ENCODE results near the gene ASXL1.

The ASXL1 gene

GRCh38 chr20:32468313-32468640 lies 110.1 kb downstream of the ASXL1 start:
- H3K4me3 ChIP-seq (ENCODE audit: low read depth, low read length), result no peak overlapping the region
- no peak for TF ChIP-seq CTCF (IDR thresholded peaks at IDR 0.05; ENCODE audit: low read depth, low read length, missing control alignments)
- no peak for DNase-seq (ENCODE audit: low read depth)

GRCh38 chr20:32468860-32469259 lies 110.7 kb downstream of the ASXL1 start:
- TF ChIP-seq CTCF (IDR thresholded peaks at IDR 0.05; ENCODE audit: low read depth, low read length, missing control alignments), result no peak
- no peak for DNase-seq (ENCODE audit: low read depth)
- no peak overlapping the region for H3K4me3 ChIP-seq (ENCODE audit: low read depth, low read length)

GRCh38 chr20:32470025-32470861 lies 112.1 kb downstream of the ASXL1 start:
- TF ChIP-seq CTCF (IDR thresholded peaks at IDR 0.05; ENCODE audit: low read depth, low read length, missing control alignments), result peak; percentile 57
- H3K4me3 ChIP-seq (ENCODE audit: low read depth, low read length), result no peak overlapping the region
- no peak for DNase-seq (ENCODE audit: low read depth)

- DNase-seq (ENCODE audit: low read depth), result no peak
- no peak for TF ChIP-seq CTCF (IDR thresholded peaks at IDR 0.05; ENCODE audit: low read depth, low read length, missing control alignments)
- H3K4me3 ChIP-seq (ENCODE audit: low read depth, low read length), result no peak overlapping the region
These were observed 112.8 kb downstream of the ASXL1 start for GRCh38 chr20:32470940-32471339.

- no peak overlapping the region for H3K4me3 ChIP-seq (ENCODE audit: low read depth, low read length)
- TF ChIP-seq CTCF (IDR thresholded peaks at IDR 0.05; ENCODE audit: low read depth, low read length, missing control alignments), result no peak
- no peak for DNase-seq (ENCODE audit: low read depth)
These were observed 114.6 kb downstream of the ASXL1 start for GRCh38 chr20:32472581-32473207.

GRCh38 chr20:32473231-32474008 lies 115.3 kb downstream of the ASXL1 start:
- no peak for DNase-seq (ENCODE audit: low read depth)
- TF ChIP-seq CTCF (IDR thresholded peaks at IDR 0.05; ENCODE audit: low read depth, low read length, missing control alignments), result no peak
- no peak overlapping the region for H3K4me3 ChIP-seq (ENCODE audit: low read depth, low read length)
